Adrenal gland (tissue), 12 donors: Measurements from ENCODE around the gene SCP2. TPM values are rescaled to one million over a fixed set of nuclear protein-coding genes. Genes with fewer than 3 reads are reported as not detected.

Experiments used
- DNase-seq, 7 donors: peaks; one replicate each; pipeline ENCODE4 v3.0.0-alpha.2; 2019 to 2020
- H3K27ac ChIP-seq, 5 donors: fragments of 200-600 bp; sonication (generic) in 4 of 5; 1 replicate in 3 of 5; 2 replicates in 2 of 5; pipeline versions ENCODE4 v1.5.1 to v1.8.0; 2016 to 2020; ENCODE audit warnings: mild to moderate bottlenecking in 1 of 5
- H3K27me3 ChIP-seq: fragments of 200-600 bp; 2 replicates; pipeline ENCODE4 v1.8.0; 2021
- H3K36me3 ChIP-seq, 2 donors: fragments of 200-600 bp; replicated peaks in 1 of 2; 1 replicate in 1 of 2; 2 replicates in 1 of 2; pipeline versions ENCODE4 v1.5.1 to v1.8.0; 2018 to 2022
- H3K4me1 ChIP-seq, 2 donors: fragments of 200-600 bp; replicated peaks in 1 of 2; 1 replicate in 1 of 2; 2 replicates in 1 of 2; pipeline versions ENCODE4 v1.5.1 to v1.8.0; 2018 to 2021
- H3K4me3 ChIP-seq, 4 donors: fragments of 200-600 bp; sonication (generic) in 3 of 4; one replicate each; pipeline ENCODE4 v1.5.1; 2016 to 2018
- H3K9me3 ChIP-seq, 3 donors: fragments of 200-600 bp; sonication (generic) in 1 of 3; replicated peaks in 1 of 3; 1 replicate in 2 of 3; 2 replicates in 1 of 3; pipeline versions ENCODE4 v1.5.1 to v1.8.0; 2016 to 2021
- POLR2A ChIP-seq, 2 donors: fragments of 450-650 bp; IDR thresholded peaks; one replicate each; pipeline ENCODE4 v1.6.1; 2017; ENCODE audit warnings: antibody characterized with exemption in 2 of 2, mild to moderate bottlenecking in 2 of 2, moderate library complexity in 1 of 2
- WGBS, 4 donors: extraction: QIAGEN DNeasy Blood & Tissue Kit in 2 of 4; methylation state at CpG; one replicate each; pipeline versions ENCODE4 v1.1.5 to v1.1.7; 2013 to 2017; 5-methylcytosine and 5-hydroxymethylcytosine counted together
- intact Hi-C, 2 donors: fragments of 100-400 bp; cut with DNase I; formaldehyde crosslinking; loops; one replicate each; pipeline versions ENCODE4 v1.14.1 to v1.15.0; 2022 to 2023
- polyA plus RNA-seq, 3 donors: library from polyadenylated mRNA; stranded (reverse); fragments of 200-250 nt in 2 of 3; fragments of 350-450 nt in 1 of 3; fragmentation: Illumina TruSeq in 1 of 3; extraction: RNeasy Lipid Tissue Mini Kit (QIAGEN cat#74804) in 1 of 3; gene quantifications; one replicate each; pipeline ENCODE4 v1.2.3, GENCODE V29; 2013 to 2014
- total RNA-seq, 9 donors: library from RNA; depleted of rRNA in 4 of 9; stranded (reverse); fragments of >200 nt in 4 of 9; fragments of 120-200 nt in 1 of 9; fragmentation: NEBNext Ultra II Directional in 1 of 9; extraction: Animal tissue kit (Norgen Biotek cat#: 25700) in 1 of 9; gene quantifications; one replicate each; pipeline versions ENCODE4 v1.1.0 to v1.2.4, GENCODE V29; 2013 to 2023
- TF ChIP-seq, protein P1 (sequence below), 6 experiments: fragments of 450-650 bp in 4 of 6; fragments of 200-600 bp in 2 of 6; sonication (generic) in 1 of 6; IDR thresholded peaks; 1 replicate in 5 of 6; 2 replicates in 1 of 6; pipeline versions ENCODE4 v1.5.1 to v1.8.0; 2016 to 2021; ENCODE audit warnings: antibody characterized with exemption in 6 of 6, mild to moderate bottlenecking in 2 of 6, moderate library complexity in 1 of 6
- donor health status: healthy with polysubstance abuse.
- donor health status: Bipolar disorder and iron deficiency.
- donor health status: DM: yes; HTN: yes; CAD: no.
- donor health status: DM: no; HTN: no; CAD: no.
- donor health status: DM: no; HTN: no; CAD: no.
- donor health status: DM: yes; HTN: yes; CAD: no.

SCP2 gene
- total and polyA plus RNA-seq, 12 donors = 114 to 256 (median 144) TPM

DNA sequence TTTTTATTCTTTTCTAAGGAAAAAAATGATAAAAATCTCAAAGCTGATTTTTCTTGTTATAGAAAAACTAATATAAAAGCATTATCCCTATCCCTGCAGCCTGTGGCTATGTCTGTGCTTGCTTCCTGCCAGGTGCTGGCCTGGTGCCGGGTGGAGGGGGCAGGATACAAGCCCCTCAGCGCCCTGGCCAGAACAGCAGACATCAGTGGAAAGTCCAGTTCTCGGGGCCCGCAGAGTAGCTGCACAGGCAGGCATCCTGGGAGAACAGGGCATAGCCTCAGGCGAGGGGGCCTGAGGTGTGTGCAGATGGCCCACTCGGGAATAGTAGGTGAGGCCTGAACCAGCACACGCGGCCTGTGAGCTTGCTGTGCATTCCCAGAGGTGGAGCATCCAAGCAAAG is 158.3 kb downstream of the SCP2 start:
- no peaks in the 10 kb centered on the region for H3K9me3 ChIP-seq
- no peak for DNase-seq
- no peak overlapping the region for H3K4me3 ChIP-seq
- H3K36me3 ChIP-seq = no peaks in the 10 kb centered on the region
- TF ChIP-seq, protein P1, sequence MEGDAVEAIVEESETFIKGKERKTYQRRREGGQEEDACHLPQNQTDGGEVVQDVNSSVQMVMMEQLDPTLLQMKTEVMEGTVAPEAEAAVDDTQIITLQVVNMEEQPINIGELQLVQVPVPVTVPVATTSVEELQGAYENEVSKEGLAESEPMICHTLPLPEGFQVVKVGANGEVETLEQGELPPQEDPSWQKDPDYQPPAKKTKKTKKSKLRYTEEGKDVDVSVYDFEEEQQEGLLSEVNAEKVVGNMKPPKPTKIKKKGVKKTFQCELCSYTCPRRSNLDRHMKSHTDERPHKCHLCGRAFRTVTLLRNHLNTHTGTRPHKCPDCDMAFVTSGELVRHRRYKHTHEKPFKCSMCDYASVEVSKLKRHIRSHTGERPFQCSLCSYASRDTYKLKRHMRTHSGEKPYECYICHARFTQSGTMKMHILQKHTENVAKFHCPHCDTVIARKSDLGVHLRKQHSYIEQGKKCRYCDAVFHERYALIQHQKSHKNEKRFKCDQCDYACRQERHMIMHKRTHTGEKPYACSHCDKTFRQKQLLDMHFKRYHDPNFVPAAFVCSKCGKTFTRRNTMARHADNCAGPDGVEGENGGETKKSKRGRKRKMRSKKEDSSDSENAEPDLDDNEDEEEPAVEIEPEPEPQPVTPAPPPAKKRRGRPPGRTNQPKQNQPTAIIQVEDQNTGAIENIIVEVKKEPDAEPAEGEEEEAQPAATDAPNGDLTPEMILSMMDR (IDR thresholded peaks at IDR 0.05) = no peak
- TF ChIP-seq POLR2A (IDR thresholded peaks at IDR 0.05) = no peak
- intact Hi-C loops = no loop called here
- H3K27me3 ChIP-seq = no peaks in the 10 kb centered on the region
- H3K4me1 ChIP-seq = no peaks in the 10 kb centered on the region
- WGBS, 4 donors = 83 to 92% (median 90%) methylated on average over 4 to 8 of the region's 8 CpGs
- H3K27ac ChIP-seq = no peak overlapping the region

DNA sequence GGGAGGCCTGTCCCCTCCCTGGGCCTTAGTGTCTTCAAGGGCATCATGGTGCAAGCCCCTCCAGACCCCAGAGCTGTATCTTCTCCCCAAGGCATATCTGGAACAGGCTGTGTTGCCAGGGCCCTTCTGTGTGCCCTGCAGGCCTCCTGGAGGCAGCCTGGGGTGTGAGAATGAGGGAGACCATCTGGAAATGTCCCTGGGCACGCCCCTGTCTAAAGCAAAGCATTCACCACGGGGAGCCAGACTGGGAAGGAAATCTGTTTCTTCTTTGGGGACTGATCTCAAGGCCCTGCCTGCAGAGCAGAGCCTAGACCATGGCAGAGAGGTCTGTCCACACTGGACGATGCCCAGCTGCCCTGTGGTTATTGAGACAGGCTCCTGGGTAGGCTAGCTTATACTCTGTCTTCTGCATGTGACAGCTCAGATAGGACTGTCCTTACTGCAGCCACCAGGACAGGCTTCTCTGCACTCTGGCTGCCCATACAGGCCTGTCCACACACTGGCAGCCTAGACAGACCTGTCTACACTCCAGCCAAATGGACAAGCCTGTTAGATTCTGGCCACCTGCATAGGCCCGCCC is 159.5 kb downstream of the SCP2 start:
- Histone ChIP-seq H3K9me3 (no peaks in the 10 kb centered on the region), H3K4me1 (no peaks in the 10 kb centered on the region), H3K27me3 (no peaks in the 10 kb centered on the region), H3K27ac (no peak overlapping the region), H3K36me3 (no peaks in the 10 kb centered on the region), H3K4me3 (no peak overlapping the region)
- TF ChIP-seq, protein P1 (IDR thresholded peaks at IDR 0.05) = no peak
- 83 to 90% (median 85%) methylated on average over 2 to 4 of the region's 4 CpGs for WGBS, 4 donors
- DNase-seq = no peak
- intact Hi-C loops = no loop called here

DNA sequence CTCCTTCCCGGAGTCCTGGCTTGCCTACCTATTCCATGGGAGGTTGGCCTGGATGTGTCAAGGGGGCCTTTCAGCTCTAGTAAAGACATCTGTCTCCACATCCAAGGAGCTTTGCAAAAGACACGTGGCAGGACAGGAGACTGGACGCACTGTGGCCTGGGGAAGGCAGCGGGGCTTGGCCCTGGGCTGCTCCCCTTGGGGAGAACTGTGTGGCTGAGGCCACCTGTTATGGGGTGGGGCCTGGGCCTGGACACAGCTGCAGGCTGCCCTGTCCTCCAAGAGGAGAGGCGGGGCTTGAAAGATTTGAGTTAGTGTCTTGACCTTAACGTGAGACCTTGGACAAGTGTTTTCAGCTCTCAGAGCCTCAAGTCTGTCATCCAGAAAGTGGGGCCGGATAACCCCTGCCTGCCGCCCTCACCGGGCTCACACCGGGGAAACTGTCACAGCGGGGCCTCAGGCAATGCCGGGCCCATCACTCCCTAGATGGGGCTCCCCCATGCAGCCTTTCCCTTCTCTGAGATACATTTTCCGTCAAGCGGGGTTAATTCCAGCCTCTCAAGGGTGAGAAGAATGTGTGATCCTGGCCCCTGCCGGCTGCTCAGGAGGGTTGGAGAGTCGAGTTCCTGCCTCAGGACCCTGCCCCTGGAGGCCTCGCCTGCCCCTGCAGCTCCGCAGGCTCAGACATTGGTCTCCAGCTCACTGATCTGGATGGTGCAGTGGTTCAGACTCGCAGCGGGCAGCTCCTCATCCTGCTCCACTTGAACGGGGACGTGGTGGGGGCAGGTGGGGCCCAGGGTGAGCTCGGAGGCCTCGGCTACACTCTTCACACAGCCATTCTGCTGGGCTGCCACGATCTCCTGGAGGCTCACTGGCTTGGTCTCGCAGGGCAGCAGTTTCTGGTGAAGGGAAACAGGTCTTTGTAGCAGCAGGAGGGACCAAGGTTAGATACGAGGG is 160.5 kb downstream of the SCP2 start:
- Histone ChIP-seq H3K4me3 (no peak overlapping the region), H3K36me3 (no peaks in the 10 kb centered on the region), H3K27me3 (no peaks in the 10 kb centered on the region), H3K27ac (no peak overlapping the region), H3K4me1 (no peaks in the 10 kb centered on the region), H3K9me3 (no peaks in the 10 kb centered on the region)
- TF ChIP-seq, protein P1 (IDR thresholded peaks at IDR 0.05) = no peak
- TF ChIP-seq POLR2A (IDR thresholded peaks at IDR 0.05) = no peak
- no peak for DNase-seq
- intact Hi-C loops = no loop called here
- 88 to 90% (median 89%) methylated on average over 19 to 27 of the region's 27 CpGs for WGBS, 4 donors

DNA sequence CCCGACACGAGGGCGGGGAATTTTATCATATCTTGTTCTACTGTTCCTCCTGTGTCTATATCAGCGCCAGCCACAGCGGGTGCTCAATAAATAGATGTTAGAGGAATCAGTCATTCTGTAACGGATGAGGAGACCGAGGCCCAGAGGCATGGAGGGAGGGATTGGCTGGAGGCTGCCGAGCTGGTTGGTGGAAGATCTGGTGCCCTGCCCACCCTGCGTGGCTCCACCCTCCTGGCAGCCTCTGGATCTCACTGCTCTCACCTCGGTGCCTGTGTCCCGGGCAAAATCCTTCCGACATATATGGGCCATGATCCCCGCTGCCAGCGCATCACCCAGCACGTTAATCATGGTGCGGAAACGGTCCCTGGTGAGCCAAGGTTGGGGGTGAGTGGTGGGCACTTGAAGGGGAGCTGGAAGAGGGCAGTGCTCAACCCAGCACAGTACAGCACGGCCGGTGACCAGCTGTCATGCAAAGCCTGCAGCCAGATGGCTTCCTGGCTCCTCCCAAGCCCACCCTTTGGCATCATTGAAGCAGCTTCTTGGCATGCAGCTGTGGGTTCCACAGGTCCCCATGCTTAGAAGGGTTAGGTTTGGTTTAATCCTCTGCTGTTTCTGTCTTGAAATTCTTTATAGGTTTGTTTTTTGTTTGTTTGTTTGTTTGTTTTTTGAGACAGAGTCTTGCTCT is 161.7 kb downstream of the SCP2 start:
- WGBS, 4 donors = 88 to 90% (median 90%) methylated on average over 15 to 19 of the region's 19 CpGs
- H3K36me3 ChIP-seq = no peaks in the 10 kb centered on the region
- H3K9me3 ChIP-seq = no peaks in the 10 kb centered on the region
- no peaks in the 10 kb centered on the region for H3K27me3 ChIP-seq
- no peak overlapping the region for H3K4me3 ChIP-seq
- no peak for DNase-seq
- no peak overlapping the region for H3K27ac ChIP-seq
- intact Hi-C loops = no loop called here
- TF ChIP-seq POLR2A (IDR thresholded peaks at IDR 0.05) = no peak
- TF ChIP-seq, protein P1 (IDR thresholded peaks at IDR 0.05) = no peak
- H3K4me1 ChIP-seq = no peaks in the 10 kb centered on the region
